GM12874 (cell line): ENCODE measurements around the gene TTF2.

Experiments
- CTCF ChIP-seq: IDR thresholded peaks from 2 replicates; pipeline ENCODE4 v1.5.1; 2011; ENCODE audit warnings: low read depth, mild to moderate bottlenecking, control low read depth, low read length, moderate library complexity; ENCODE audit not compliant: insufficient read depth

The TTF2 gene

GRCh38 chr1:117122330-117123025 lies 62.4 kb downstream of the TTF2 start:
- TF ChIP-seq CTCF: no peak

- no peak for TF ChIP-seq CTCF
Observed at GRCh38 chr1:117123274-117123673, 63.1 kb downstream of the TTF2 start.

DNA sequence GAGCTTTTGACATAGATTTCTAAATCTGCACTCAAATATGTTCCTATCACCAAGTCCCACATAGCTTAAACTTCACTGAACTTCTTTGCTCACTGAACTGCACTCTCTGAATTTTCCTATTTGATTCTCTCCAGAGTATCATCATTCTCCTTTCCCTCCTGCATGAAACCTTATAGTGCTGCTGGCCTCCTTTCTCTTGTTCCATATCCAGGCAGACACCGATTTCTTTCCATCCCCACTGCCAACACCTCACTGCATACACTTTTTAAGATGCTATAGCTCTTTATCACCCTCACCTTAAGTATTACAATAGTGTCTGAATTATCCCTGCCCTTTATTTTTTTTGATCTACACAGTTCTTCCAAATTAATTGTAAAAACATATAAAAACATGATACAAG lies 64.5 kb downstream of the TTF2 start:
- TF ChIP-seq CTCF: no peak

DNA sequence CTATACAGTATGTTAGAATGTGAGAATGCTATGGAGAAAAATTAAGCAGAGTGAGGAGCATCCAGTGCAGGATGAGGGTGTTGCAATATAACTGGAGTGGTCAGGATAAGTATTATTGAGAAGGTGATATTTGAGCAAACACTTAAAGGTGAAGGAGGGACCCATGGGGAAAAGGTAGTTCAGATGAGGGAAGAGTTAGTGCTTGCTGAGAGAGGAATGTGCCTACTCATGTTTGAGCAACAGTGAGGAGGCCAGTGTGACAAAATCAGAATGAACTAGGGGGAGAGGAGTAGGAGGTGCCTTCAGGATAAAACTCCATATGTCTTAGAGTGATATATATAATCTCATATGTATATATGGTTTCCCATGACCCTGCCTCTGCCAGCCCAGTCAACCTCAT lies 67.7 kb downstream of the TTF2 start:
- TF ChIP-seq CTCF: no peak

DNA sequence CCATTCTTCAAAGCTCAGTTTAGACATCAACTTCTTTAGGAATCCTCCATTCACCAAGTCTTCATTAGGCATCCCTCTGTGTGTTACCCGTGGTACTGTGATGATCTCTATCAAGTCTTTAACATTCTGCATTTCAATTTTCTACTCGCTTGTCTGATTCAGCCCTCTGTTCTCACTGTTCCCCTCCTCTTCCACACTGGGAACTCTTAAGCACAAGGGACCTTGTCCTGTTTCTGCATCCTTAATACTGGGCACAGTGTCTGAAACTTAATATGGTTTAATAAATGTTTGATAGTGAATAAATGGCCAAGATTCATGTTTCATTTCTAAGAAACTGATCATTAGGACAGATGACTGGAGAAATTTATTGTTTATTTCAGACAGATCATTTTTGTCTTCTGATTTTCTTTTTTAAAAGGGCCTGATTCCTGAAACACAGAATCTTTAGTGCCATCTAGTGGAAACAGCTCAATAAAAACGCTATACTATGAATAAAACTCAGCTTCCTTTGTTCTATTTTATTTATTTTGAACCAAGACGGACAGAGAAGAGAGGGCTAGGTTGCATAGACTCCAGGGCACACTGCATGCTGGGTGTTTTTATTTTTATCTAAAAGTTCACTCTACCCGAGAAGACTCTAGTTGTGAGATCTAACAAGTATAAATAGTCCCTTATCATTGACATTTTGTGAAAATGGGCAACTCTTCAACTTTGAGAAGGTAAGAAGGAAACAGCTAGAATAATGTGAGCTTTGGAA lies 68.4 kb downstream of the TTF2 start:
- peak; percentile 9; the same call in 1 of the 2 replicates for TF ChIP-seq CTCF

DNA sequence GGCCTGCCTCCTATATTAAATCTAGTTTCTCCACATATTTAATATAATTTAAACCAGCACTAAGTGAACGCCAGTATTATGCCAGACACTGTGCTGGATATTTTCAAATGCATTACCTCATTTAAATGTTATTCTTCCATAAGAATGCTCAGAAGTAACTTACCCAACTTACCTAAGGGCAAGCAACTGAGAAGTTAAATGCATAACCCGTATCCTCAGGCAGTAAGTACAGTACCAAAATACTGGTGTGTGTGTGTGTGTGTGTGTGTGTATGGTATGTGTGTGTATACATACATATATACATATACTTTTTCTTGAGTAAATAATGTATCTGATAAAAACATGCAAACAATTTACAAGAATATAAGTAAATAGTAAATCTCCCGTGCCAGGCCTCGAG lies 70.4 kb downstream of the TTF2 start:
- no peak for TF ChIP-seq CTCF

DNA sequence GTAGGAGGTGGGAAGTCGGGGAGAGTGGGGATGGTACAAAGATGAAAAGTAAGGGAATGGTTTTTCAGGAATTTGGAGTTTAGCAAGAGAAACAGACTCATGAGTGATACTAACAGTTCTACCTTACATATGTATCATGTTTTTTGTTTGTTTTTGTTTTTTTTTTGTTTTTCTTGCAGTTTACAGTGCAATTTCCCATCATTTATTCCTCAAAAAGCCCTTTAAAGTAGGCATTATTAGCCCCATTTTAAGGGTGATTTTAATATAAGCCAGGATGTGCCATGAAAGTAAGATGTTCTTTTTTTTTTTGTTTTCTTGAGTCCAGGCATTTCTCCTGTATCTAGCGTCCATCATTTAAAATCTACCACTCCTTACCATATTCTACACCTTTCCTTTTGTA lies 75.2 kb downstream of the TTF2 start:
- TF ChIP-seq CTCF: no peak
